K562 (cell line): ENCODE results near the gene ACTG2. TPM values are rescaled to one million over a fixed set of nuclear protein-coding genes. Genes with fewer than 3 reads are reported as not detected.
"Not testable (repeated sequence)": the region's sequence is repeated elsewhere in the genome, so short reads cannot be mapped to it uniquely, and the experiment has no call there.

Source experiments
- ATAC-seq: fragments of 200-7000 bp; cut with Tn5 transposase; 3 replicates; pipeline ENCODE4 v1.9.1; 2020; ENCODE audit warnings: moderate library complexity
- BruUV-seq: library from RNA; stranded (reverse); fragments of 400-500 nt; replicated peaks from 2 replicates; lab custom pipeline; 2021; lab: Mats Ljungman, UMichigan
- CTCF ChIA-PET: fragments of 300-600 bp; formaldehyde crosslinking; extraction: SDS; loops from one replicate; lab custom pipeline; 2021; ENCODE audit warnings: low intra/inter-chr PET ratio; lab: Yijun Ruan, JAX
- POLR2A ChIA-PET: fragments of 300-600, 350-650 bp; sonication (Branson Sonifier 250); formaldehyde crosslinking; extraction: SDS; loops from one replicate; lab custom pipeline; 2021; ENCODE audit warnings: antibody characterized with exemption, inconsistent platforms; lab: Yijun Ruan, JAX
- DNase-seq, 4 experiments: peaks; one replicate each; pipeline versions ENCODE4 v3.0.0 to v3.0.0-alpha.2; 2011 to 2018; ENCODE audit warnings: low spot score in 3 of 4, mixed read lengths in 3 of 4; ENCODE audit errors: extremely low read depth in 1 of 4
- FAIRE-seq: peaks from 2 replicates; lab custom pipeline; 2011; peaks lifted over from hg19 to GRCh38; lab: Jason Lieb, UNC
- H2AFZ ChIP-seq: 2 replicates; pipeline ENCODE4 v1.6.0; 2011; ENCODE audit warnings: low read depth, low read length, control low read depth, inconsistent platforms
- H3K27ac ChIP-seq: fragments of 200-600 bp; 3 replicates; pipeline ENCODE4 v1.8.0; 2011; ENCODE audit warnings: low read depth, mild to moderate bottlenecking, control low read depth, inconsistent platforms, low read length, moderate library complexity, mixed read lengths; ENCODE audit errors: extremely low read depth
- H3K27me3 ChIP-seq, 2 experiments: fragments of 300-600 bp in 1 of 2; 2 replicates in 1 of 2; 3 replicates in 1 of 2; pipeline versions ENCODE4 v1.6.0 to v1.8.0; 2011; ENCODE audit warnings: inconsistent platforms in 2 of 2, low read length in 2 of 2, mild to moderate bottlenecking in 1 of 2, mixed read lengths in 1 of 2, moderate library complexity in 1 of 2; ENCODE audit not compliant: control insufficient read depth in 2 of 2, insufficient read depth in 2 of 2
- H3K36me3 ChIP-seq: fragments of 300-600 bp; 3 replicates; pipeline ENCODE4 v1.8.0; 2011; ENCODE audit warnings: mild to moderate bottlenecking, low read length, inconsistent platforms; ENCODE audit not compliant: control insufficient read depth, insufficient read depth
- H3K4me1 ChIP-seq, 2 experiments: fragments of 200-600 bp in 1 of 2; replicated peaks in 1 of 2; 2 replicates in 1 of 2; 3 replicates in 1 of 2; pipeline versions ENCODE4 v1.5.1 to v1.8.0; 2011; ENCODE audit warnings: inconsistent platforms in 2 of 2, low read length in 2 of 2, mild to moderate bottlenecking in 1 of 2, mixed read lengths in 1 of 2, moderate library complexity in 1 of 2; ENCODE audit not compliant: control insufficient read depth in 2 of 2, insufficient read depth in 2 of 2
- H3K4me2 ChIP-seq: 2 replicates; pipeline ENCODE4 v1.6.1; 2011; ENCODE audit warnings: low read length, control low read depth, inconsistent platforms, mixed read lengths; ENCODE audit not compliant: insufficient read depth
- H3K4me3 ChIP-seq: fragments of 200-600 bp; sonication (generic), shearing (Covaris generic); 2 replicates; pipeline ENCODE4 v1.5.1; 2016; ENCODE audit warnings: control low read depth, inconsistent platforms
- H3K79me2 ChIP-seq: fragments of 200-600 bp; 3 replicates; pipeline ENCODE4 v1.8.0; 2011; ENCODE audit warnings: low read length, inconsistent platforms; ENCODE audit not compliant: control insufficient read depth, insufficient read depth
- H3K9ac ChIP-seq, 2 experiments: 2 replicates each; pipeline versions ENCODE4 v1.6.0 to v1.6.1; 2011; ENCODE audit warnings: low read depth in 2 of 2, low read length in 2 of 2, control low read depth in 1 of 2, inconsistent platforms in 1 of 2, mild to moderate bottlenecking in 1 of 2, mixed read lengths in 1 of 2; ENCODE audit not compliant: insufficient read depth in 1 of 2
- H3K9me1 ChIP-seq: one replicate; pipeline ENCODE4 v1.6.0; 2011; ENCODE audit warnings: inconsistent platforms, mild to moderate bottlenecking, low read length, moderate library complexity; ENCODE audit not compliant: control insufficient read depth, insufficient read depth
- H3K9me3 ChIP-seq: replicated peaks from 2 replicates; pipeline ENCODE4 v1.5.1; 2011; ENCODE audit warnings: low read depth, low read length, inconsistent platforms; ENCODE audit not compliant: control insufficient read depth, insufficient read depth
- H4K20me1 ChIP-seq: replicated peaks from 2 replicates; pipeline ENCODE4 v1.6.1; 2011; ENCODE audit warnings: low read length, inconsistent platforms, mixed read lengths; ENCODE audit not compliant: control insufficient read depth, insufficient read depth
- CTCF ChIP-seq, 3 experiments: IDR thresholded peaks in 2 of 3; conservative IDR thresholded peaks in 1 of 3; 2 replicates each; pipeline ENCODE4 v1.5.1; 2011 to 2012; ENCODE audit warnings: low read length in 3 of 3, mild to moderate bottlenecking in 3 of 3, control low read depth in 2 of 3, improper control_type of control experiment in 1 of 3, inconsistent platforms in 1 of 3, low read depth in 1 of 3, mixed read lengths in 1 of 3, moderate library complexity in 1 of 3; ENCODE audit not compliant: insufficient read depth in 2 of 3
- GTF2B ChIP-seq: IDR thresholded peaks from 2 replicates; pipeline ENCODE4 v1.6.1; 2011; ENCODE audit not compliant: insufficient read length; ENCODE audit errors: extremely low read depth
- MTA3 ChIP-seq: fragments of 450-650 bp; formaldehyde crosslinking; IDR thresholded peaks from 2 replicates; pipeline ENCODE4 v1.6.1; 2017; ENCODE audit warnings: mild to moderate bottlenecking, borderline replicate concordance
- NR0B1 ChIP-seq: fragments of 450-650 bp; IDR thresholded peaks from one replicate; pipeline ENCODE4 v1.6.1; 2018; ENCODE audit warnings: mild to moderate bottlenecking, moderate library complexity; ENCODE audit not compliant: partially characterized antibody
- ZNF232 ChIP-seq: sonication (generic); formaldehyde crosslinking; IDR thresholded peaks from 2 replicates; pipeline ENCODE4 v1.8.0; 2022; ENCODE audit warnings: mild to moderate bottlenecking, missing genetic modification reagents
- ZNF444 ChIP-seq: fragments of 250-450 bp; sonication (Bioruptor Pico); IDR thresholded peaks from 2 replicates; pipeline ENCODE4 v1.4.0; 2020; ENCODE audit warnings: mild to moderate bottlenecking, moderate library complexity
- ZNF77 ChIP-seq: fragments of 250-450 bp; sonication (Bioruptor Pico); IDR thresholded peaks from 2 replicates; pipeline ENCODE4 v1.5.0; 2020
- WGBS: fragments of 100-300 bp; shearing (Covaris generic); methylation state at CpG from one replicate; pipeline ENCODE4 v1.1.6; 2016; ENCODE audit warnings: low coverage, mixed read lengths; ENCODE audit not compliant: insufficient coverage; ENCODE audit errors: missing lambda C conversion rate; 5-methylcytosine and 5-hydroxymethylcytosine counted together
- in situ Hi-C: fragments of 300-500 bp; cut with MboI; formaldehyde crosslinking; loops from 4 replicates; pipeline ENCODE4 v1.15.0; 2018; ENCODE audit warnings: inconsistent platforms, mixed read lengths
- intact Hi-C: fragments of 100-400 bp; cut with micrococcal nuclease; formaldehyde crosslinking; loops from 2 replicates; pipeline ENCODE4 v1.14.2; 2022
- polyA plus RNA-seq, 8 experiments: library from polyadenylated mRNA; depleted of rRNA in 4 of 8; stranded (reverse) in 5 of 8; unstranded in 3 of 8; fragments of >200 nt; fragmentation: Nextera tagmentation in 2 of 8; fragmentation: Illumina TruSeq in 1 of 8; extraction: Ambion mirVana in 2 of 8; extraction: Trizol in 1 of 8; gene quantifications; 2 replicates each; pipeline versions ENCODE4 v1.2.1 to v1.2.3, GENCODE V29; 2011 to 2014; ENCODE audit warnings: inconsistent platforms in 1 of 8, missing spikeins in 1 of 8
- total RNA-seq, 7 experiments: library from RNA; depleted of rRNA in 6 of 7; stranded (reverse); fragments of >200 nt in 6 of 7; fragmentation: Illumina TruSeq in 2 of 7; extraction: Trizol in 2 of 7; gene quantifications; 2 replicates each; pipeline versions ENCODE4 v1.2.1 to v1.2.3, GENCODE V29; 2011 to 2021; ENCODE audit warnings: low replicate concordance in 1 of 7

Gene ACTG2
- total and polyA plus RNA-seq, 9 of the 15 experiments (the other 6 are each of a cell fraction or from before 2014, with no cell fraction given): 0.06 to 0.60 TPM; not detected in 7

- no peak for FAIRE-seq
- peaks cover 88% of the 10 kb centered on the region for H3K79me2 ChIP-seq
Observed at GRCh38 chr2:73939419-73939818, 46.6 kb downstream of the ACTG2 start.

GRCh38 chr2:73940066-73940465 lies 47.3 kb downstream of the ACTG2 start:
- POLR2A ChIA-PET, H3K27me3 ChIP-seq, intact Hi-C loops, H3K9me1 ChIP-seq, H3K4me1 ChIP-seq, ATAC-seq, CTCF ChIA-PET, in situ Hi-C loops, FAIRE-seq, H3K4me3 ChIP-seq, BruUV-seq, H3K9ac ChIP-seq, H3K4me2 ChIP-seq, H2AFZ ChIP-seq, H3K27ac ChIP-seq, DNase-seq, H3K9me3 ChIP-seq: not testable (repeated sequence)
- H4K20me1 ChIP-seq: peaks cover 18% of the 10 kb centered on the region
- H3K79me2 ChIP-seq: peaks cover 93% of the 10 kb centered on the region
- H3K36me3 ChIP-seq: peaks cover 76% of the 10 kb centered on the region
- WGBS: 79% methylated on average over 1 of the region's 1 CpG

More at GRCh38 chr2:73939419-73939818, 46.6 kb downstream of the ACTG2 start:
- intact Hi-C loops (no loop called here), in situ Hi-C loops (no loop called here)
- peak; percentile 15; the same call in 1 of the 3 replicates for ATAC-seq
- Histone ChIP-seq H3K9ac (no peak overlapping the region), H3K4me2 (no peak overlapping the region), H3K4me3 (no peak overlapping the region), H3K4me1 (peaks cover 0 to 5% of the 10 kb centered on the region in 2 experiments; a peak in 2 of 5 replicates), H3K9me3 (no peaks in the 10 kb centered on the region), H3K27ac (no peak overlapping the region), H3K27me3 (no peaks in the 10 kb centered on the region), H3K9me1 (peaks cover 3% of the 10 kb centered on the region), H2AFZ (no peak overlapping the region), H3K36me3 (peaks cover 73% of the 10 kb centered on the region), H4K20me1 (peaks cover 18% of the 10 kb centered on the region)
- ChIA-PET POLR2A (interaction anchor here (2.0 kb wide), 1 partner anchor 10 kb away, joined by 6 read pairs; no protein-coding TSS in a partner anchor), CTCF (no interaction called here)
- no TSS peak for BruUV-seq
- WGBS: 96% methylated on average over 2 of the region's 2 CpGs
- DNase-seq: no peak
- TF ChIP-seq ZNF77 (CRISPR knock-in tag): no peak
- no peak for TF ChIP-seq ZNF444 (CRISPR knock-in tag)
- no peak for TF ChIP-seq NR0B1
- no peak for TF ChIP-seq MTA3
- 0 out of 6 replicates have a peak, but pooled peaks of 1 of the 3 experiments have one; percentile 18 for TF ChIP-seq CTCF (IDR thresholded peaks at IDR 0.05 in 2 of 3, conservative IDR thresholded peaks at IDR 0.05 in 1 of 3; ENCODE audit: insufficient read depth in 2 of 3, low read depth in 1 of 3, low read length in 3 of 3)
- TF ChIP-seq GTF2B: no peak
- no peak for TF ChIP-seq ZNF232 (CRISPR knock-in tag)
